SW 1271 (cell line): ENCODE measurements around the gene NTRK3.

Experiments
- DNase-seq, 2 experiments: peaks; one replicate each; lab custom pipeline; 2025; lab: John Stamatoyannopoulos, UW

NTRK3 gene

GRCh38 chr15:88257311-88258092 is 963 bp upstream of the NTRK3 start:
- DNase-seq: no peak

GRCh38 chr15:88255484-88256278 is 858 bp downstream of the NTRK3 start:
- DNase-seq: no peak

GRCh38 chr15:88255087-88255483 is 1.5 kb downstream of the NTRK3 start:
- no peak for DNase-seq

GRCh38 chr15:88252441-88252840 is 4.1 kb downstream of the NTRK3 start:
- no peak for DNase-seq

DNA sequence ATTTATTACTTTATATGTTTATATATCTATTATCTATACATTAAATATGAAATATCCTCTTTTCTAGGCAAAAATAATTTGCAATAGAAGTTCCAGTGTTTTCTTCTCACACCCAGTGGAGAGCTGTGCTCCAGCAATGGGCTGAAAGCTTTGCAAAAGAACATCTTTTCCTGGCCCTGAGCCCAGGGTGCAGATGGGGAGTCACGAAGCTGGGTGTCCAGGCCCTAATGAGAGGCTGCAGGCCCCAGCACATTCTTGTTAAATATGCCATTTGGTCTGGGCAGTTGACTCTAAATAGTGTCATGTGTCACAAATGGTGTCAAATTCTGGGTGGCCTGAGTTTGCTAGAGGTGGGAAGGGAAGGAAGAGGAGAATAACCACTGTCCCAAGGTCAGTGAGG is 5.7 kb downstream of the NTRK3 start:
- no peak for DNase-seq

- DNase-seq: no peak
Measured at GRCh38 chr15:88249220-88249619, 7.3 kb downstream of the NTRK3 start.

GRCh38 chr15:88247914-88248313 is 8.6 kb downstream of the NTRK3 start:
- DNase-seq: no peak

GRCh38 chr15:88246666-88247446 is 9.7 kb downstream of the NTRK3 start:
- DNase-seq: peak; percentile 39 to 75

DNA sequence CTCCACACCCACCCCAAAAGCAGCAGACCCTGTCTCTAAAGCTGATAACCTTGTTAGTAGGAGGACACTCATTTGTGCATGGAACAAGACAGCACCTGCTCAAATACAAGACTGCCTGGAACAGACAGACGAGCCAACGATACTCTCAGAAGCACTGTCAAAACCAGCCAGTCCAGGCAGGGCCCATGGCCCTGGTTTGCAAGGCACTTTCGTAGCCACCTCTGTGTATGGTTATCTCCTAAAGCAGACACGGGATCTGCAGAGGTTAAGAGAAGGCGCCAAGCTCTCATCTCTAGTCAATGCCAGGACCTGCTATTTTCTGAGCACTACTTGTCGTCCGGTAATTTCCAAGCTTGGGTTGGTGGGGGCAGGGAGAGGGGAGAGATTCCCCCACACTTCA is 10.5 kb downstream of the NTRK3 start:
- DNase-seq: no peak

DNA sequence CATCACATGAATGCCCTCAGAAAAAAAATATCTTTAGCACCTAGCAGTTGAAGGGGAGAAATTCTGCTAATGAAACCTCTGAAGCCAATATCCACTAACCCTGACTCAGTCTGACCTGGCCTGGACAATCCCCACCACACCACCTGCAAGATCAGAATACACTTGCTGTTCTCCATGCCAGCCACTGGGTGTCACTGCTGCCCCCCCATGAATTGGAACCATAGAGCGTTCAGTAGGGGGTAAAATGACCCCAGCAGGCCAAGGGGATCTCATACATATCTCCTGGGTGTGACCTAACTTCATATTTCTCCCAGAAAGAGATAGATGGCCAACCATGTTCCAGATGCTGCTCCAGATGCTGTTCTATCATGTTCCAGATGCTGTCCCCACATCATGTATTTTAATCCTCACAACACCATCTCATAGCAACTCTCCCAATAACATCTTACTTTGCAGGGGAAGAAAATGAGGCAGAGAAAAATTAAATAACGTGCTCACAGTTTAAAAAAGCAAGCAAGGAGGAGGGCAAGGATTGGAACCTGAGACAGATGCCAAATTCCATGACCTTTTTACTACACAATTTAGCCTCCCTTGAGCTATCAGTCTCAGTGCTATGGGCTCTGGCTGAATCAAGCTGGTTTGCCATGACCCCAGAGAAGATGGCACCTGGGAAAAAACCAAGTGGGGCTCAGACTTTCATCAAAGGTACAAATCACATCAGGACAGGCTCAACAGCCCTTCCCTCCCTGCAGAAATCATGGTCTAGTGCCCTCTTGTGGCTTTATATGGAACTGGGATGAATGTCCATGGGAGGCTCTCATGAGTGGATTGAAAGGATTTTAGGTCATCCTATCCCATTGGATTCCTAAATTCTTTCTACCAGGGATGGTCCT is 12.4 kb downstream of the NTRK3 start:
- DNase-seq: peak in 1 of 2 experiments; percentile 40

GRCh38 chr15:88242586-88243555 is 13.7 kb downstream of the NTRK3 start:
- DNase-seq: no peak

DNA sequence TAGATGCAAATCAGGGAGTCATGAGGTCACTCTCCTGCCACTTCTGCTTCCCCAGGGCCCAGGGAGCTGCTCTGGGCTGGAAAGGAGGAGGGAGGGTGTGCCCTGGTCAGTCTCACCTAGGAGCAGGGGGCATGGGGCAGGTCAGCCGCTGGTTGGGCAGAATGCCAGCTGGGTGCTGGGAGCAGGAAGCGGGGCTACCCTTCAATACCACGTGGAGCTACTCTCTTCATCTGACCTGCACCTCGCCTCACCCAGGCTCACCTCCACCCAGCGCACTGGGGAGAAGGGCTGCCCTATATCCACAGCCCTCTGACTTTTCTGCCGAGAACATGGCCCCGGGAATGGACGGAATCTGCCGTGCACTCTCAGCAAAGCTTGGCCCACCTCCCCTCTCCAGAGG is 15.1 kb downstream of the NTRK3 start:
- no peak for DNase-seq

GRCh38 chr15:88241060-88241459 is 15.5 kb downstream of the NTRK3 start:
- no peak for DNase-seq

DNA sequence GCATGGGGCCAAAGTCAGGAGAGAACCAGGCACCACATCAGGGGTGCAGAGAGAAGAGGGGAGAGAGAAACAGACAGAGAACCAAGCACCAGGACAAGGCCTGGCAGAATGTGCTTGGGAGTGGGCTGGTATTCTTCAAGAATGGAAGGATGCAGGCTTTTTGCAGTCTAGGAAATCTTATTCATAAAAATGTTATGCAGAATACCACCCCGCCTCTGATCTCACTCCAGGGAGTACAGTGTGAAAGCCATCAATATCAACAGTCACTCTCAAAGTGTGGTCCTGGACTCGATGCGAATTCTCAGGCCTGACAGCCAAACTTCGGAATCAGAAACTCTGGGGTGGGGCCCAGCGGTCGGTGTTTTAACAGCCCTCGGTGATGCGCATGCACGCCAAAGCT is 16.9 kb downstream of the NTRK3 start:
- DNase-seq: no peak

- no peak for DNase-seq
Measured at GRCh38 chr15:88238618-88239430, 17.7 kb downstream of the NTRK3 start.

DNA sequence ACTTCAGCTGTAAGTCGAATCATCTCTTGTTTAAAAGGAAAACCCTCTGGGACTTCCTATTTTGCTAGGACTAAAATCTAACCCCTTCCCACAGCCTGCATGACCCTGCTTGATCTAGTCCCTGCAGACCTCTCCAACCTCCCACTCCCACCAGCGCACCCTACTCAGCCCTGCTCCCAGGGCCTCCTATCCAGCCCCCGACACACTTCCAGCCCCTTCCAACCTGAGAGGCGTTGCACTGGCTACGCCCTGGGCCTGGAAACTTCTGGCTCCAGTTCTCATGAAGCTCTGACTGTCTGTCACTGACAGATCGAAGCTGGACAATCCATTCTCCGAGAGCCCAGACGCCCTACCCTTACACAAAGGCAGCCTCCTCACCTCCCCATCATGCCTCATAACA is 21.8 kb downstream of the NTRK3 start:
- no peak for DNase-seq

GRCh38 chr15:88233921-88234320 is 22.6 kb downstream of the NTRK3 start:
- DNase-seq: no peak

GRCh38 chr15:88232771-88233201 is 23.8 kb downstream of the NTRK3 start:
- no peak for DNase-seq

DNA sequence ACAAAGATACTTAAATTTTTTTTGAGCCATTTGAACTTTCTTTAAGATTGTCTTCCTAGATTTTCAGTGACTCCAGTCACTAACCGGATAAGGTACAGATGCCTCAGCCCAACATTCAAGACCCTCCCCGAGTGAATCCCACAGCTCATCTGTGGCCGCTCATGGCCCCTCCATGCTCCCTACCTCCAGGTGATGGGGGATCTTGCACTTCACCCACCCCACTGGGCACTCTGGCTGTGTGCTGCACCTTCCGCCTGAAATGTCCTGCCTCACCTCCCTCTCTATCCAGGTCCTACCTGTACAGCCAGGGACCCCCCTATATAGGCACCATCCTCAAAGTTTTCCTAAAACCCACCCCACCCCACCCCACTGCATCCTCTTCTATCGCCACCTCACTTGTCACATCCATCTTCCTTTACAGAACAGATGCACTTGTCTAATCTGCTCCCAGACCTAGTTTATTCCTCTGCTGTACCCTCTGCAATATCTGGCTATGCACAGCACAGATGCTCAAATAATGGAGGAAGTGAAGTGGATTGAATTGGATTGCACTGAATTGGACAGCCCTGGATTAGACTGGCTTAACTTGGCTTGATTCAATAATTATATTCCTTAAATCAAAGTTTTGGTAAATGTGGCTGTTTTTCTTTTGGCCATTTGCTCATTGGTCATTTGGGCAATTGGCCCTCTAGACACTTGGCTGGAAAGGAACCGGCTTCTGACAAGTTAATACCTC is 24.5 kb downstream of the NTRK3 start:
- DNase-seq: no peak
